ENCODE measurements around the gene SLC17A7. TPM values are rescaled to one million over a fixed set of nuclear protein-coding genes. Genes with fewer than 3 reads are reported as not detected.

The SLC17A7 gene
- total RNA-seq, 2 donors from 2014 or later, result 0.59 to 0.67 TPM

DNA sequence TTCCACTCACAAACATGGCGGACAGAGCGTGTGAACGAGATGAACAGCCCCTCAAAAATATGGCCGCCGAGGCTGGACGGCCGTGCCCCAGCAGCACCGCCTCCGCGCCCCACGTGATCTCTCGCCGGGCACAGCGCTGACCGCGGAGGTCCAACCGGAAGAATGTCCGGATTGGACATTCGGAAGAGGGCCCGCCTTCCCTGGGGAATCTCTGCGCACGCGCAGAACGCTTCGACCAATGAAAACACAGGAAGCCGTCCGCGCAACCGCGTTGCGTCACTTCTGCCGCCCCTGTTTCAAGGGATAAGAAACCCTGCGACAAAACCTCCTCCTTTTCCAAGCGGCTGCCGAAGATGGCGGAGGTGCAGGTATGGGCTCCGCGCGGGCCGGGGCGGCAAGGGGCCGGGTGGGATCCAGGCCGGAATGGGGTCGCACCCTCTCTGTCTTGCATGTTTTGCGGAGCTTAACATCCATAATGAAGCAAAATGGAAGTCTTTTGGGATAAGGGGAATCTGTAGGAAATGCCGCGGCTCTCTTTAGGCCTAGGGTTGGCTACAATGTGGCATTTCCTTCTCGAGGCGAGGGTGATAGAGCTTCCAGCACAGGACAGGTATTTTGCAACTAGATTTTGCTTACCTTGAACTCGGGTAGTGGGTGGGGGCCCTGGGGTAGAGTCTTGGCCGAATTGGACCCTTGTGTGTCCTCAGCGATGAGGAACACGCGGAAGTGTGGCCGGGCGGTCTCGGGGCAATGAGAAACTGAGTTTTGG lies 46.1 kb upstream of the SLC17A7 start, which contains the start of gene RPL13A:
Gene RPL13A (plus strand): TSS at position 332 of the 769 bp plus-strand sequence. CDS start 22 bp downstream, at position 354.
- Histone ChIP-seq H3K4me3 (peak within 1 kb of the TSS; percentile 83 to 98), H3K36me3 (peaks cover 38% of the 10 kb centered on the region), H3K9me3 (no peaks in the 10 kb centered on the region), H3K27ac (peak within 1 kb of the TSS; percentile 85 to 96), H3K4me1 (peaks cover 0 to 28% of the 10 kb centered on the region in 2 donors), H3K27me3 (no peaks in the 10 kb centered on the region)
- peak in 1 of 2 donors; percentile 18 for TF ChIP-seq CTCF (IDR thresholded peaks at IDR 0.05)
- DNase-seq (ENCODE audit: low spot score), result peak; percentile 100

- Histone ChIP-seq H3K27me3 (no peaks in the 10 kb centered on the region), H3K27ac (peak overlapping the region; percentile 81 to 96), H3K4me1 (peaks cover 0 to 28% of the 10 kb centered on the region in 2 donors), H3K36me3 (peaks cover 31% of the 10 kb centered on the region), H3K9me3 (no peaks in the 10 kb centered on the region), H3K4me3 (peak overlapping the region in 1 of 2 donors; percentile 98)
- peak; percentile 65 for DNase-seq (ENCODE audit: low spot score)
- TF ChIP-seq CTCF (IDR thresholded peaks at IDR 0.05), result no peak
Observed at GRCh38 chr19:49486710-49487276, 45.5 kb upstream of the SLC17A7 start.

DNA sequence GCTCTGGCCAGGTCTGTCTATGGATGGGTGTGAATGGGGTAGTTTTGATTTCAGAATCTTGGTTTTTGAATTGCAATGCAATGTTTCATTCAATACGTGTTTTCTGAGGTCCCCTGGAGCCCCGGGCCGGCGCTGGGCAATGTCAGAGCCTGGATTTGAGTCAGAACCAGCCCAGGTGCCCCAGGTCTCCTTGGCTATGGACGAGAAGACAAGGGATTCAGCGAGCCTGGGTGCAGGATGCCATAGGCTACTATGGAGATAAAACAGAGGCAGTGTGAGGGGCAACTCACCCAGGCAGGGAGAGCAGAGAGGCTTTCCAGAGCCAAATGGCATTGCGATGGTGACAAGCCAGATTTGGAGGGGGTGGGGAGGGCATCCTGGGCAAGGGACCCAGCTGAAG lies 44.9 kb upstream of the SLC17A7 start:
- Histone ChIP-seq H3K27ac (no peak overlapping the region), H3K9me3 (no peaks in the 10 kb centered on the region), H3K27me3 (no peaks in the 10 kb centered on the region), H3K36me3 (peaks cover 26% of the 10 kb centered on the region), H3K4me1 (peaks cover 0 to 28% of the 10 kb centered on the region in 2 donors), H3K4me3 (no peak overlapping the region)
- TF ChIP-seq CTCF (IDR thresholded peaks at IDR 0.05), result no peak
- DNase-seq (ENCODE audit: low spot score), result no peak

- H3K27ac ChIP-seq, result no peak overlapping the region
- no peaks in the 10 kb centered on the region for H3K27me3 ChIP-seq
- H3K4me3 ChIP-seq, result no peak overlapping the region
- no peaks in the 10 kb centered on the region for H3K36me3 ChIP-seq
- no peaks in the 10 kb centered on the region for H3K9me3 ChIP-seq
- no peak for TF ChIP-seq CTCF (IDR thresholded peaks at IDR 0.05)
- peaks cover 0 to 6% of the 10 kb centered on the region in 2 donors for H3K4me1 ChIP-seq
- no peak for DNase-seq (ENCODE audit: low spot score)
Observed at GRCh38 chr19:49481020-49481683, 39.8 kb upstream of the SLC17A7 start.

DNA sequence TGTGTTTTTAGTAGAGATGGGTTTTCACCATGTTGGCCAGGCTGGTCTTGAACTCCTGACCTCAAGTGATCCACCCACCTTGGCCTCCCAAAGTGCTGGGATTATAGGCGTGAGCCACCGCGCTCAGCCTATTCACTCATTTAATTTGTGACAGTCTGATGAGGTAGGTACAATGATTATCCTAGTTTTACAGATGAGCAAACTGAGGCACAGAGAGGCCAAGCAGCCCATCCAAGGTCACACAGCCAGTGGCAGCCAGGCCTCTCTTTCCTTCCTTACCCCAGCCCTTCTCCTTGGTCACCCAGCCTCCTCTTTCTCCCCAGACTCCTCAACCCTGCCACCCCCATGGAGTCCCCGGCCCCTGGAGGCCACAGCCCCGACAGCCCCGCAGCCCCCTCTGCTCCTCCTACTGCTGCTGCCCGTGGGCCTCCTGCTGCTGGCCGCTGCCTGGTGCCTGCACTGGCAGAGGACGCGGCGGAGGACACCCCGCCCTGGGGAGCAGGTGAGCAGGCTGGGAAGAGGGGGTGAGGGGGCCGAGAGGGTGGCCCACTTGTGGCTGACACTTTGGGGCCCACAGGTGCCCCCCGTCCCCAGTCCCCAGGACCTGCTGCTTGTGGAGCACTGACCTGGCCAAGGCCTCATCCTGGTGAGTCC lies 38.8 kb upstream of the SLC17A7 start:
- Histone ChIP-seq H3K4me3 (no peak overlapping the region), H3K4me1 (peaks cover 0 to 9% of the 10 kb centered on the region in 2 donors), H3K36me3 (no peaks in the 10 kb centered on the region), H3K27ac (no peak overlapping the region), H3K27me3 (no peaks in the 10 kb centered on the region), H3K9me3 (no peaks in the 10 kb centered on the region)
- TF ChIP-seq CTCF (IDR thresholded peaks at IDR 0.05), result no peak
- DNase-seq (ENCODE audit: low spot score), result no peak
